Activated CD8-positive, alpha-beta memory T cell treated with anti-CD3 and anti-CD28 coated beads, Interleukin-2, amount 50 U/mL, for 48 hours (primary cell): Measurements from ENCODE around the gene PIK3CD.
A peak's percentile ranks its signal among the peaks of the same experiment; 100 is the strongest.

Experiments
- DNase-seq: peaks from one replicate; pipeline ENCODE4 v3.0.0-alpha.2; 2020

Gene PIK3CD

DNA sequence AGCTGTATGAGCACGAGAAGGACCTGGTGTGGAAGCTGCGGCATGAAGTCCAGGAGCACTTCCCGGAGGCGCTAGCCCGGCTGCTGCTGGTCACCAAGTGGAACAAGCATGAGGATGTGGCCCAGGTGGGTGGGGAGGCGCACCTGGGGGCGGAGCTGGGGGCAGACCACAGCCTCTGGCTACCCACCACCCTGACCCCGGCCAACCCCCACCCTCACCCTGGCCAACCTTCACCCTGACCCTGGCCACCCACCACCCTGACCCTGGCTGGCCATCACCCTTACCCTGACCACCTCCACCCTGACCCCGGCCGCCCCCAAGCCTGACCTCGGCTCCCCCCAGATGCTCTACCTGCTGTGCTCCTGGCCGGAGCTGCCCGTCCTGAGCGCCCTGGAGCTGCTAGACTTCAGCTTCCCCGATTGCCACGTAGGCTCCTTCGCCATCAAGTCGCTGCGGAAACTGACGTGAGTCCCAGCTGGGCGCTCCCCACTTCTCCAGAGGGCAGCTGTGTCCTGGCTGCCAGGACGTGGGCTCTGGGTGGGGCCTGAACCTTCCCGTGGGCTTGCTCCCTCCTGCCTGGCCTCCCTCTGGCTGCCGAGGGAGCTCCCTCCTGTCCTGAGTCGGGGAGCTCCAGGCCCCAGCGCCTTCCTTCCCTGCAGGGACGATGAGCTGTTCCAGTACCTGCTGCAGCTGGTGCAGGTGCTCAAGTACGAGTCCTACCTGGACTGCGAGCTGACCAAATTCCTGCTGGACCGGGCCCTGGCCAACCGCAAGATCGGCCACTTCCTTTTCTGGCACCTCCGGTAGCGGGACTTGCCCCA, 69.5 kb downstream of the PIK3CD start:
- DNase-seq = peak; percentile 58

DNA sequence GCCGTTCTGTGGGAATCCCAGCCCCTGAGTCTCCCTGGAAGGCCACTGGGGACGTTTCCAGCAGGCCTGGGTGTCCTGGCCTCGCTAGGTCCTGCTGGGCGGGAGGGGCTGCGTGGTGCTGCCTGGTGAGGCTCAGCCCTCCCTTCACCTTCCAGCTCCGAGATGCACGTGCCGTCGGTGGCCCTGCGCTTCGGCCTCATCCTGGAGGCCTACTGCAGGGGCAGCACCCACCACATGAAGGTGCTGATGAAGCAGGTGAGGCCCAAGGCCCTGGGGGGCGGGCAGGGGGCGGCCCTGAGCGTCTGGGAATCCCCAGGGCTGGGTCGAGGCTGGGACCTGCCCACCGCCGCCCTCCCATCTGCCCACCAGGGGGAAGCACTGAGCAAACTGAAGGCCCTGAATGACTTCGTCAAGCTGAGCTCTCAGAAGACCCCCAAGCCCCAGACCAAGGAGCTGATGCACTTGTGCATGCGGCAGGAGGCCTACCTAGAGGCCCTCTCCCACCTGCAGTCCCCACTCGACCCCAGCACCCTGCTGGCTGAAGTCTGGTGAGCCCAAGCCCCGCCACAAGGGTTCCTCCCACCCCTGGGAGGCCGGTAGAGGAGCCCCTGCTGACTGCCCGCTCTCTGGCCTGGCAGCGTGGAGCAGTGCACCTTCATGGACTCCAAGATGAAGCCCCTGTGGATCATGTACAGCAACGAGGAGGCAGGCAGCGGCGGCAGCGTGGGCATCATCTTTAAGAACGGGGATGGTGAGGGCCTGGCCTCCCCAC, 70.3 kb downstream of the PIK3CD start:
- DNase-seq = peak; percentile 92

DNA sequence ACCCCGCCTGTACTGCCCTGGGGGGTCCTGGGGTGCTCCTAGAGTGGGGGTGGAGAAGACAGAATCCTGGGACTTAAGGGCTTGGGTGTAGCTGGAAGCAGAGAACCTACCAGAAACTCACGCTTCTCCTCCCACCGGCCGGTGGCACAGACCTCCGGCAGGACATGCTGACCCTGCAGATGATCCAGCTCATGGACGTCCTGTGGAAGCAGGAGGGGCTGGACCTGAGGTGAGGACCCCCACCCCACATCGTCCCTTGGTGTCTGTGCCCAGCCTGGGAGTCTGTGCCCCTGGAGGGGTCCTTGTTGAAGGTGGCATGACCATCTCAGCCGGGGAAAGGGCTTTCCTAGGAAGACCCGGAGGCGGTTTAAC, 70.8 kb downstream of the PIK3CD start:
- DNase-seq = no peak

DNA sequence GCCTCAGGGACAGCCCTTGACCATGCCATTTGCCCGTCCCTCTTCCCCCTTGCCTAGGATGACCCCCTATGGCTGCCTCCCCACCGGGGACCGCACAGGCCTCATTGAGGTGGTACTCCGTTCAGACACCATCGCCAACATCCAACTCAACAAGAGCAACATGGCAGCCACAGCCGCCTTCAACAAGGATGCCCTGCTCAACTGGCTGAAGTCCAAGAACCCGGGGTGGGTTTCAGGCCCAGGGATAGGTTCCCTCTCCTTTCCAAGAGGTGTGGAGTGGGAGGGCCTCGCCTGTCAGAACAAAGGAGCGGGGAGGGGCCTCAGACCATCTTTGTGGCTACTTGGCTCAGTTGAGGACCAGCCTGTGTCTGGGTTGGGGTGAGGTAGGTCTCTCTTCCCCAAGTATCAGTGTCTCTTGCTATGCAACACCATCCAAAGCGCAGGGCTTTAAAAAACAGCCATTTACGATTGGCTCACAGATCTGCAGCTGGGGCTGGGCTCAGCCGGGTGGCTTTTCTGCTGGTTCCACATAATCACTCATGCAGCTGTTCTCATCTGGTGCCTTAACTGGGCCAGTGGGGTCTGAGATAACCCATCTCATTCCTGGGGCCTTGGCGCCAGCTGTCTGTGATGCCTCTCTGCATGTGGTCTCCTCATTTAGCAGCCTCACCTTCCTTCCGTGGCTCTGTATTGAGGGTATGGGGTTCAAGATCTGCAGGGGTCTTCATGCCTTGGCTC, 71.7 kb downstream of the PIK3CD start:
- no peak for DNase-seq

DNA sequence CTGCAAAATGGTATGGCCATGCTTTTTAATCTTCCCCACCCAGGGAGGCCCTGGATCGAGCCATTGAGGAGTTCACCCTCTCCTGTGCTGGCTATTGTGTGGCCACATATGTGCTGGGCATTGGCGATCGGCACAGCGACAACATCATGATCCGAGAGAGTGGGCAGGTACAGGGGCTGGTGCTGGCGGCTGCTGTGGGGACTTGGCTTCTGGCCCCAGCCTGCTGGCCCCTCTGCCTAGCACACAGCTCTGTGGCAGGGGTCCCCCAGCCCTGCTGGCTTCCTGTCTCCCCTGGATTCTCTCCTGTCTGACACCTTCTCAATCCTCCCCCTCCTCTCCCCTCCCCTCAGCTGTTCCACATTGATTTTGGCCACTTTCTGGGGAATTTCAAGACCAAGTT, 72.4 kb downstream of the PIK3CD start:
- no peak for DNase-seq

DNA sequence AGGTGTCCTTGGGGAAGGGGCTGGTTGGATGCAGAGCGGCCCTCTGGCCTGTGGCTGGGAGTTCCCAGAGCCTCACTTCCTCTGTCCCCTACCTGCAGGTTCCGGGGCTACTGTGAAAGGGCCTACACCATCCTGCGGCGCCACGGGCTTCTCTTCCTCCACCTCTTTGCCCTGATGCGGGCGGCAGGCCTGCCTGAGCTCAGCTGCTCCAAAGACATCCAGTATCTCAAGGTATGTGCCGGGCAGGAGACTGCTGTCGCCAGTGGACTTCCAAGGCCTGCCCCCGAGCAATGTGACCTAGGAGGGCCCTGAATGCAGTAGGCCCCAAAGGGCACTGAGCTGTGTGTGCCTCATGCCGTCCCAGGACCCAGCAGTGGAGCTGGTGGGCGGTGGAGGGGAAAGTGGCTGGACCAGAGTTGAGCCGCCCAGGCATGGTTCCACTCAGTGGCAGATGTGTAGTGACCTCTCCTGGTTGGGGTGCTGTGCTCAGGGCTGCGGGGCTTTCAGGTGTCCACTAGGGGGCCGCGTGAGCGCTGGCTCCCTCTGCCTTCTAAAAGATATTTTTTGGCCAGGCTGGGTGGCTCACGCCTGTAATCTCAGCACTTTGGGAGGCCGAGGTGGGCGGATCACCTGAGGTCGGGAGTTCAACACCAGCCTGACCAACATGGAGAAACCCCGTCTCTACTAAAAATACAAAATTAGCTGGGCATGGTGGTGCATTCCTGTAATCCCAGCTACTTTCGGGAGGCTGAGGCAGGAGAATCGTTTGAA, 73.4 kb downstream of the PIK3CD start:
- DNase-seq = peak; percentile 84

DNA sequence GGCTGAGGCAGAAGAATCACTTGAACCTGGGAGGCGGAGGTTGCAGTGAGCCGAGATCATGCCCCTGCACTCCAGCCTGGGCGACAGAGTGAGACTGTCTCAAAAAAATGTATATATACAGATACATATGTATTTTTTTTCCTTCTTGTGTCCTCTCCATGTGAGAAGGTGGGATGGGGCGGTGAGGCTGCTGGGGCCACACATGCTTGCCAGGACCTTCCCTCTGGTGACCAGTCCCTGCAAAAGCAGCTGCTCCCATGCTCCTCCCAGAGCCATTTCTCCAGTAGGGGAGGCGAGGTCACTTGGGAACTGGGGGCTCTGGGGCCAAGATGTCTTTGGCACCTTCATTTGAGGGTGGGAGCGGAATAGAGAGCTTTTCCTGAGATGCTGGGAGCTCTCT, 74.9 kb downstream of the PIK3CD start:
- DNase-seq = no peak

DNA sequence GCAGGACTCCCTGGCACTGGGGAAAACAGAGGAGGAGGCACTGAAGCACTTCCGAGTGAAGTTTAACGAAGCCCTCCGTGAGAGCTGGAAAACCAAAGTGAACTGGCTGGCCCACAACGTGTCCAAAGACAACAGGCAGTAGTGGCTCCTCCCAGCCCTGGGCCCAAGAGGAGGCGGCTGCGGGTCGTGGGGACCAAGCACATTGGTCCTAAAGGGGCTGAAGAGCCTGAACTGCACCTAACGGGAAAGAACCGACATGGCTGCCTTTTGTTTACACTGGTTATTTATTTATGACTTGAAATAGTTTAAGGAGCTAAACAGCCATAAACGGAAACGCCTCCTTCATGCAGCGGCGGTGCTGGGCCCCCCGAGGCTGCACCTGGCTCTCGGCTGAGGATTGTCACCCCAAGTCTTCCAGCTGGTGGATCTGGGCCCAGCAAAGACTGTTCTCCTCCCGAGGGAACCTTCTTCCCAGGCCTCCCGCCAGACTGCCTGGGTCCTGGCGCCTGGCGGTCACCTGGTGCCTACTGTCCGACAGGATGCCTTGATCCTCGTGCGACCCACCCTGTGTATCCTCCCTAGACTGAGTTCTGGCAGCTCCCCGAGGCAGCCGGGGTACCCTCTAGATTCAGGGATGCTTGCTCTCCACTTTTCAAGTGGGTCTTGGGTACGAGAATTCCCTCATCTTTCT, 75.5 kb downstream of the PIK3CD start:
- DNase-seq = no peak

DNA sequence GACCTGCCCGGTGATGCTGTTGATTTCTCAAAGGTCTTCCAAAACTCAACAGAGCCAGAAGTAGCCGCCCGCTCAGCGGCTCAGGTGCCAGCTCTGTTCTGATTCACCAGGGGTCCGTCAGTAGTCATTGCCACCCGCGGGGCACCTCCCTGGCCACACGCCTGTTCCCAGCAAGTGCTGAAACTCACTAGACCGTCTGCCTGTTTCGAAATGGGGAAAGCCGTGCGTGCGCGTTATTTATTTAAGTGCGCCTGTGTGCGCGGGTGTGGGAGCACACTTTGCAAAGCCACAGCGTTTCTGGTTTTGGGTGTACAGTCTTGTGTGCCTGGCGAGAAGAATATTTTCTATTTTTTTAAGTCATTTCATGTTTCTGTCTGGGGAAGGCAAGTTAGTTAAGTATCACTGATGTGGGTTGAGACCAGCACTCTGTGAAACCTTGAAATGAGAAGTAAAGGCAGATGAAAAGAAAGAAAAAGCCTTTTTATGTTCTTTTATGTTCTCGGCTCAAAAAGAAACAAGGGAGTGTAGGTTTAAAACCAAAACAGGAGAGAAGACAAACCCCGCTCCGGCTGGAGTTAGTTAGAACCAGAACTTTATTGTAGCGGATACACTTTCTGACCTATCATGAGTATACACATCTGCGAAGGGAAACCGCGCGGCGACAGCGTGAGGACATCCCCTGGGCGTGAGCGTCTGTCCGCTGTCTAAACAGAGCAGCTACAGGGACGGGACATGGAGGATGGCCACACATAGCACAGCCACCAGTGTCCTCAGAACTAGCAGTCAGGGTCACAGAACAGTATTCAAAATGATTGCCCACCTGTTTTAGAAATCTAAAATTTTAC, 77.1 kb downstream of the PIK3CD start:
- peak; percentile 84 for DNase-seq

DNA sequence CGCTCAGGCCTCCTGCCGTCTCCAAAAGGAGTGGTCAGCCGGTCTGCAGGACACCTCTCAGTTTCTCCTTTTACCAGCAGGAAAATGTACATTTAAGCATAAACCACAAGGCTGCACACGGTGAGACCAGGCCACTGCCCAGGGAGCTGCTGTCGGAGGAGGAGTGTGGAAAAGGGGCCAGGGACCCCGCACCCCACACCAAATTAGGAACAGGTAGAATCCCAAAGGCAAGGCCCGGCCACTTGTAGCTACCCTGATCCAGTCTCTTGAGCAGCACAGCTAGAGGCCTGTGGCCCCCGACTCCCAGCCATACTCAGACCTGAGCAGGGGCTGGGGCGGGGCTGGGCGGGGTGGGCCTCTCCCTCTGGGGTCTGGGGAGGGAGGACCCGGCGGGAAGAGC, 78.0 kb downstream of the PIK3CD start:
- DNase-seq = no peak

DNA sequence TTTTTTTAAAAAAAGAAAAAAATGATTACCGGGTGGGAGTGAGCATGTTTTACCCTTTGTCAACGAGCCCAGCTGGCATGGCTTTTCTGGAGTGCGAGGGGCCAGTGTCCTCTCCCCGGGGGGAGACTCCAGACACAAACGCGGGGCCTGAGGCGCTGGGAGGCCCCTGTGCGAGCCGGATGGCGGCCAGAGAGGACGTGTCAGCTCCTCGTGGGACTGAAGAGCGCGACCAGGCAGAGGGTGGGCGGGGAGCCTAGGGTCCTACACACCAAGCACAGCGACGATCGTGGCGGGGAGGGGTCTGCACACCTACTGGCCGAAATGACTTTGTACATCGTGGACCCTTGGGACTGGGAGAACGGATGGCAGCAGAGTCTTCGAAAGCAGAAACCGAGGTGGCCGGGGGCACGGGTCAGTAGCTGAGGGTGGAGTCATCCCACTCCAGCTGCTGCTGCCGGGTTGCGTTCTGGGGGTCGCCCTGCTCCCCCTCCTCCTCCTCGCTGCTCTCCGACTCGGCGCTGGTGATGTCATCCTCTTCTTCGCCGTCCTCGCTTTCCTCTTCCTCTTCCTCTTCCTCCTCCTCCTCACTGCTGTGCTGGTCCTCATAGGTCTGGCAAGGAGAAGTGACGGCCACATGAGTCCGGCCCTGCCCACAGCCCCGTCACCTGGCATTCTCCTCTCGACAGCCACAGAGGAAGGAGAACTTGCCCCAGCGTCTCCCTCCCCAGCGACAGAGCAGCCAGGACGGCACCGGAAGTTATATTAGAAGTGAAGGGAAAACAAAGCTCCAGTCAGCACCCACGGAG, 78.8 kb downstream of the PIK3CD start:
- no peak for DNase-seq

DNA sequence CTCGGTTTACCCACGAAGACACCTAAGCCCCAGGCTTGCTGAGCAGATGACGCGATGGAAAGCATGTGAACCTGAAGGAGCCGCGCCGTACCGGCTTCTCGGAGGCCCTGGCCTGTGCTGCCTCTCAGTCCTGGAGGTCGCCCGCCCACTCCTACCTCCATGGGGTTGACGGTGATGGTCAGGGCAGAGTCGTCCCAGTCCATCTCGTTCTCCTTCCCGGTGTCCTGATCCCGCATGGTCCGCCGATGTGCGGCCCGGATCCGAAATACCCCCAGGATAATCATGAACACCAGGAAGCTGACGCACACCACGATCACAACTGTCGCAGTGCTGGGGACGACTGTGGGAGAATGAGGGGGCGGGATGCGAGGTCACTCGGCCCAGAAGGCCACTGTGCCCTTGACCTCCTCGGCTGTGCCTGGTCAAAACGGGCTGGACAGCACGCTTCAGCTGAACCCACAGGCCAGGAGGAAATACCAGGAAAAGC, 79.6 kb downstream of the PIK3CD start:
- no peak for DNase-seq

DNA sequence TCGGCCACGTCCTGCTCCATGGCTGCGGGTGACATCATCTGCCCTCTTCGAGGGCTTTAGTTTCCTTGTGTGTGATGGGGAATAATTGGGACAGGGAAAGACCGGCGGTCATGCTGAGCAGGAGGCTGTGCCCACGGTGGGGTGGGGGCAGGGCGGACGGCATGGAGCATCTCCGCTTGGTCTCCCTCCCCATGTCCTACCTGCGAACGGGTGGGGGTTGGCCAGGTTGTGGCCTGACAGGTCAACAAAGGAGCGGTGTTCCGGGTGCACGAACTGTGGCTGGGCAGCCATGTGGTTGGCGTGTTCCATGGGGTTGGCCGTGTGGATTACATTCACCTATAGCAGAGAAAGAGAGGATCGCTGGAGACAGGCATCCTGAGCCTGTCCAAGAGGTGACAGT, 80.0 kb downstream of the PIK3CD start:
- DNase-seq = no peak

DNA sequence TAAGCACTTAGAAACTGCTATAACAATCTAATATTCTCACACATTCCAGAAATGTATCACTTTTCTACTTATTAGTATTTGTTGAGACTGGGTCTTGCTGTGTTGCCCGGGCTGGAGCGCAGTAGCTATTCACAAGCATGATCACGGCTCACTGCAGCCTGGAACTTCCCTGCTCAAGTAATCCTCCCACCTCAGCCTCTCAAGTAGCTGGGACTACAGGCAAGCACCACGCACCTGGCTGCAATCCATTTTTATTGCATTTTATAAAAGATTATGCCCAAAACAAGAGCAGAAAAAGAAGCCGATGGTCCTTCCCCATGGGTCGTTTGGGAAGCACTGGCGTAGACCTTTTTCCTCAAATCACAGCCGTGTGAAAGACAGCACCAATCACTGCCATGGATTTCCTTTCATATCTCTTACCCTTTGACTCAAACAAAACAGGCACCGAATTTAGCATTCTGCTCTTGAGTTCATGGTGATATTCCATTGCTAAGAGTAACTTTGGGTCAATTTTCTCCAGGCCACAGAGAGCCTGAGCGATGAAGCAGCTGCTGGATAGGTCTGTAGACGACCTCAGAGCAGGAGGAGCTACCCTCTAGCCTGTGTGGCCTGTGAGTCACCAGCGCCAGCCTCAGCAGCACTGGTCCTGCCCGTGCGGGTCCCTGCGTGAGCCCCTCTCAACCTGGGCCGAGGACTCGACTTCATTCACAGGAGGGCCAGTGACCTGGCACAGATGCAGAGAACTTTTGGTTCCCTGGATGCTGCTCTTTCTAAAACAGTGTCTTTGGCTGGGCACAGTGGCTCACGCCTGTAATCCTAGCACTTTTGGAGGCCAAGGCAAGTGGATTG, 80.8 kb downstream of the PIK3CD start:
- no peak for DNase-seq

DNA sequence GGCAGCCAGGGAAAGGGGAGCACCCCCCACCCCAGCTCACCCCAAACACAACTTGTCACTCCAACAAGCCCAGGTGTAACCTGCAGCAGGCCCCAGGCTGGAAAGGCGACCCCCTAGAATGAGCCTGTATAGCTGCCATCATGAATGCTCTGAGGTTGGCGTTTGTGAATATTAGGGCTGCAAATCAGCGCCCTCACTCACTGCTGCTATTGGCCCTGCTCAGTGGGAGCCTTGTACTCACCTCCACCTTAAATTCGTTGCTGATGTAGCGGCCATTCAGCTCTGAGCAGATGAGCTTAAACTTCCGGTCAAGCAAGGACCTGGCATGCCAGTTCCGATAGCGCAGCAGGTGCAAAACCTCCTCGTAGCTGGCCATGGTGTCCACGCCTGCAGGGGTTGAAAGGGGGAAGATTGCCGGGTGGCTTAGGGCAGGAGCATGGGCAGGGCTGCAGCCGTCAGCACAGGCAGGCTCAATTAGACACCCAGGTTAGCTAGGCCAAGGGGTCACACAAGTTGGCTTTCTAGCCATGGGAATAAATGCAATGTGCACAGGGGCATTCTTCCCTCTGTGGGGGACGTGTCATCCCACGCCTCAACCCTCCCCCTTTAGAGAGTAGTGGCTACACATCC, 81.7 kb downstream of the PIK3CD start:
- DNase-seq = no peak

DNA sequence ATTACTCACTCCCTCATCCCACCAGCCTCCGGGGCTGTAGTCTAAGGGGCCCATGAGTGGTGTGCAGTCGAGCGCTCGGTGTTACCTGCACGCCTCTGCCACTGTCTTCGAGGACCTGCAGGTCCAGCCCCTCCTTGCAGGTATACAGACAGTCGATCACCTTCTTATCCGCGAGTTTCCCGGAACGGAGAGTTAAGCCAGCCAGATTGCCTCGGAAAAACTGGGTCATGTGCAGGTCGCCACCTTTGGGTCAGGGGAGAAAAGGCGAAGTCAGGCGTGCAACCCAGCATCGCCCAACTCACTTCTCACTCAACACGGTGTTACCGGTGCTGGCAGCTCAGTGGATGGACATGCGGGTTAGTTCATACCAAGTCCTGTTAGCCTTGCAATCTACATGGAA, 84.3 kb downstream of the PIK3CD start:
- DNase-seq = no peak

DNA sequence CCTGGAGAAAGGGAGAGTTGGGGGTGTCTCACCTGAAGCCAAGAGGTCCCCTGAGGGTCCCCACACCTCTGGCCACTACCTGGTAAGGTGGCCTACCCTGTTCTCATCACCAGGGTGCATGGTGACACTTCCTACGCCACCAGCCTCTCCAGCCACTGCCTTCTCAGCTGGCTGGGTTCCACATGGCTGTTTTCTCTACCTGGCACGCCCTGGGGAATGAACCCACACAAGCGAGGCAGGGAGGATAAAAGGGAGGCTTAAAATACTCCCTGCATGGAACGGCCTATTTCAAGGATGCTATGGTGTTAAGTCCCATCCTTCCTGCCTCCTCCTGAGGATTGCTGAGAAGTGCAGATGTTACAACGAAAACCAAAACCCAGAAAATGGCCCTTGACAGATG, 84.7 kb downstream of the PIK3CD start:
- no peak for DNase-seq

DNA sequence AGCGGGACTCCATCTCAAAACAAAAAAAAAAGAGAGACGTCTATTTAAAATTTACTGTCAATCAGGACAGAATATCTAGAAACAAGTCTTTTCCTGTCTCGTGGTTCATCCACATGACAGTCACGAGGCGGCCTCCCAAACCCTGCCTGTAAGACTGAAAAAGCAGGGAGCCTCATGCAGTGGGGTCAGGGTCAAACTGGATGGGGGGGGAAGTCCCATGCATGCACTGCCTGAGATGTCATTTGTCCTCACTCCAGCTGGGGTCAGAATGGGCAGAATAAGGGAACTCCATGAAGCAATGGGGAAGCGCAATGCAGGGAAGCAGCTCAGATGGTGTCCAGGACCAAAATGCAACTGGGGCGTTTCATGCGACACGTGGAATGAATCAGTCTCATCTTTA, 85.5 kb downstream of the PIK3CD start:
- DNase-seq = no peak

DNA sequence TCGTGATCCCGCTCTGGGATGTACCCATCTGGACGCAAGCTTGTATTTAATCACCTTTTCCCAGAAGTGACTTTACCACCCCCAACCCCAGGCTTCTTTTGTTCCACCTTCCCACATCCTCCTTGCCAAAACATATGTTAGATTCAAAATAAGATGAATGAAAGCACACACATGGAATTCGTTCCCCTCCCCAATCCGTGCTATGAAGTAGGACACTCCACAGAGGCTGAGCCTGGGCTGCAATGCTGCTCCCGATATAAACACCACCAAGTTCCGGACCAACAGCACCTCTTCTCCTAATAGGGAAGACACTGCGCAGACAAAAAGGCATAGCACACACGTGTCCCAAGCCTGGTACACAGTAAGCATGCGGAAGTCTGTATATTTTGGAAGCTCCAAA, 86.1 kb downstream of the PIK3CD start:
- DNase-seq = no peak
